B cell (primary cell): ENCODE data around the gene KIF25. TPM values are rescaled to one million over a fixed set of nuclear protein-coding genes. Genes with fewer than 3 reads are reported as not detected.

Experiments used
- ATAC-seq: fragments of 200-7000 bp; cut with Tn5 transposase; one replicate; pipeline ENCODE4 v1.10.0; 2021; ENCODE audit warnings: low read depth, mild to moderate bottlenecking, moderate number of reproducible peaks, moderate library complexity
- CTCF ChIA-PET: fragments of 350-600 bp; sonication (Branson Sonifier 250); formaldehyde crosslinking; loops from one replicate; lab custom pipeline; 2021; ENCODE audit warnings: antibody characterized with exemption, inconsistent platforms; lab: Charles Lee
- POLR2A ChIA-PET: fragments of 350-600 bp; sonication (Branson Sonifier 250); formaldehyde crosslinking; loops from one replicate; lab custom pipeline; 2021; ENCODE audit warnings: antibody characterized with exemption; lab: Charles Lee
- DNase-seq: peaks from one replicate; pipeline ENCODE4 v3.0.0; 2013
- H2AFZ ChIP-seq: 2 replicates; pipeline ENCODE4 v1.6.1; 2012; ENCODE audit warnings: mild to moderate bottlenecking, low read depth, low read length; ENCODE audit not compliant: insufficient read depth, poor library complexity, severe bottlenecking
- H3K27ac ChIP-seq, 2 donors: 1 replicate in 1 of 2; 2 replicates in 1 of 2; pipeline ENCODE4 v1.5.1; 2012 to 2013; ENCODE audit warnings: low read length in 2 of 2, mild to moderate bottlenecking in 2 of 2, moderate library complexity in 1 of 2
- H3K27me3 ChIP-seq, 4 experiments: fragments of 200-600 bp in 1 of 4; sonication (generic) in 1 of 4; replicated peaks in 1 of 4; 1 replicate in 2 of 4; 2 replicates in 2 of 4; pipeline versions ENCODE4 v1.6.1 to v1.7.0; 2013 to 2016; ENCODE audit warnings: low read length in 3 of 4, mild to moderate bottlenecking in 2 of 4, mixed read lengths in 1 of 4, moderate library complexity in 1 of 4; ENCODE audit not compliant: insufficient read depth in 4 of 4, control insufficient read depth in 3 of 4; ENCODE audit errors: control extremely low read depth in 1 of 4
- H3K36me3 ChIP-seq, 2 experiments: replicated peaks in 1 of 2; 1 replicate in 1 of 2; 2 replicates in 1 of 2; pipeline versions ENCODE4 v1.6.1 to v1.7.1; 2013; ENCODE audit warnings: low read length in 1 of 2; ENCODE audit not compliant: insufficient read depth in 2 of 2, control insufficient read depth in 1 of 2; ENCODE audit errors: control extremely low read depth in 1 of 2, extremely low read depth in 1 of 2
- H3K4me1 ChIP-seq, 2 donors: fragments of 200-600 bp in 1 of 2; sonication (generic) in 1 of 2; 1 replicate in 1 of 2; 2 replicates in 1 of 2; pipeline versions ENCODE4 v1.5.1 to v1.6.1; 2013 to 2017; ENCODE audit warnings: low read length in 2 of 2; ENCODE audit not compliant: control insufficient read depth in 2 of 2, insufficient read depth in 2 of 2
- H3K4me2 ChIP-seq: replicated peaks from 2 replicates; pipeline ENCODE3; 2012; ENCODE audit warnings: mild to moderate bottlenecking, low read depth, low read length; ENCODE audit not compliant: poor library complexity, severe bottlenecking
- H3K4me3 ChIP-seq, 5 experiments: fragments of 200-600 bp in 1 of 5; sonication (generic) in 1 of 5; 1 replicate in 3 of 5; 2 replicates in 2 of 5; pipeline versions ENCODE4 v1.5.1 to v1.7.0; 2011 to 2016; ENCODE audit warnings: low read length in 4 of 5, mild to moderate bottlenecking in 4 of 5, low read depth in 2 of 5, control low read depth in 1 of 5, moderate library complexity in 1 of 5; ENCODE audit not compliant: insufficient read depth in 1 of 5; ENCODE audit errors: control extremely low read depth in 1 of 5, extremely low read depth in 1 of 5
- H3K79me2 ChIP-seq: fragments of 200-600 bp; sonication (generic); one replicate; pipeline ENCODE4 v1.6.0; 2016; ENCODE audit warnings: low read length; ENCODE audit not compliant: control insufficient read depth, insufficient read depth
- H3K9ac ChIP-seq: fragments of 200-600 bp; sonication (generic); 2 replicates; pipeline ENCODE4 v1.6.1; 2017; ENCODE audit warnings: mild to moderate bottlenecking, low read length, moderate library complexity
- H3K9me3 ChIP-seq, 3 donors: one replicate each; pipeline versions ENCODE4 v1.6.1 to v1.7.1; 2013; ENCODE audit warnings: low read length in 2 of 3; ENCODE audit not compliant: control insufficient read depth in 2 of 3, insufficient read depth in 1 of 3; ENCODE audit errors: control extremely low read depth in 1 of 3
- H4K20me1 ChIP-seq: 2 replicates; pipeline ENCODE4 v1.6.0; 2012; ENCODE audit warnings: mild to moderate bottlenecking, low read length; ENCODE audit not compliant: insufficient read depth, control insufficient read depth, poor library complexity, severe bottlenecking
- H3K27ac Mint-ChIP-seq: one replicate; pipeline ENCODE4 v1.8.0; 2021; ENCODE audit warnings: mixed read lengths
- H3K27me3 Mint-ChIP-seq: one replicate; pipeline ENCODE4 v1.8.0; 2021; ENCODE audit warnings: mixed read lengths
- H3K4me1 Mint-ChIP-seq: one replicate; pipeline ENCODE4 v1.8.0; 2021; ENCODE audit warnings: mixed read lengths
- H3K4me3 Mint-ChIP-seq: one replicate; pipeline ENCODE4 v1.8.0; 2021; ENCODE audit warnings: mixed read lengths
- H3K9me3 Mint-ChIP-seq: one replicate; pipeline ENCODE4 v1.8.0; 2022; ENCODE audit warnings: mixed read lengths; ENCODE audit not compliant: insufficient read depth
- EZH2 ChIP-seq: IDR thresholded peaks from 2 replicates; pipeline ENCODE4 v1.6.1; 2012; ENCODE audit warnings: borderline replicate concordance, low read depth, mild to moderate bottlenecking, moderate library complexity, low read length; ENCODE audit not compliant: insufficient read depth, poor library complexity, severe bottlenecking
- WGBS: methylation state at CpG from one replicate; pipeline ENCODE4 v1.1.5; 2013; ENCODE audit warnings: missing lambda C conversion rate; ENCODE audit not compliant: insufficient coverage; 5-methylcytosine and 5-hydroxymethylcytosine counted together
- intact Hi-C: fragments of 100-400 bp; cut with micrococcal nuclease; formaldehyde crosslinking; loops from one replicate; pipeline ENCODE4 v1.10.0; 2022
- polyA plus RNA-seq: library from polyadenylated mRNA; depleted of rRNA; stranded (reverse); fragments of >200 nt; gene quantifications from 2 replicates; pipeline ENCODE4 v1.2.3, GENCODE V29; 2012
- total RNA-seq, 2 donors: library from RNA; stranded (reverse); fragments of 120-200 nt in 1 of 2; gene quantifications; 1 replicate in 1 of 2; 2 replicates in 1 of 2; pipeline versions ENCODE4 v1.2.3 to v1.2.4, GENCODE V29; 2013 to 2022
- TF ChIP-seq, protein P1 (sequence below): fragments of 200-600 bp; IDR thresholded peaks from one replicate; pipeline ENCODE4 v1.8.0; 2022; ENCODE audit warnings: antibody characterized with exemption, mild to moderate bottlenecking

KIF25 gene
- total and polyA plus RNA-seq, 2 donors (not counting 1 experiment from before 2014, with no cell fraction given), result not detected

GRCh38 chr6:168011291-168011690, 13.8 kb downstream of the KIF25 start:
- Histone ChIP-seq H3K4me1 (no peaks in the 10 kb centered on the region), H2AFZ (no peak overlapping the region), H3K36me3 (no peaks in the 10 kb centered on the region), H3K27ac (no peak overlapping the region), H3K4me3 (no peak overlapping the region), H3K27me3 (no peaks in the 10 kb centered on the region), H3K9me3 (peaks cover 2 to 22% (median 21%) of the 10 kb centered on the region in 3 donors), H3K4me2 (no peak overlapping the region), H3K79me2 (no peaks in the 10 kb centered on the region), H3K9ac (no peak overlapping the region), H4K20me1 (no peaks in the 10 kb centered on the region)
- no peak for DNase-seq
- Mint-ChIP-seq H3K27me3 (peaks cover 5% of the 10 kb centered on the region), H3K4me1 (no peaks in the 10 kb centered on the region), H3K9me3 (peaks cover 21% of the 10 kb centered on the region), H3K4me3 (no peak overlapping the region), H3K27ac (no peak overlapping the region)
- WGBS, result no CpG with 5 or more reads among the region's 1 CpG
- POLR2A ChIA-PET, result no interaction called here
- no peak for ATAC-seq
- intact Hi-C loops, result no loop called here
- TF ChIP-seq EZH2, result no peak
- TF ChIP-seq, protein P1, sequence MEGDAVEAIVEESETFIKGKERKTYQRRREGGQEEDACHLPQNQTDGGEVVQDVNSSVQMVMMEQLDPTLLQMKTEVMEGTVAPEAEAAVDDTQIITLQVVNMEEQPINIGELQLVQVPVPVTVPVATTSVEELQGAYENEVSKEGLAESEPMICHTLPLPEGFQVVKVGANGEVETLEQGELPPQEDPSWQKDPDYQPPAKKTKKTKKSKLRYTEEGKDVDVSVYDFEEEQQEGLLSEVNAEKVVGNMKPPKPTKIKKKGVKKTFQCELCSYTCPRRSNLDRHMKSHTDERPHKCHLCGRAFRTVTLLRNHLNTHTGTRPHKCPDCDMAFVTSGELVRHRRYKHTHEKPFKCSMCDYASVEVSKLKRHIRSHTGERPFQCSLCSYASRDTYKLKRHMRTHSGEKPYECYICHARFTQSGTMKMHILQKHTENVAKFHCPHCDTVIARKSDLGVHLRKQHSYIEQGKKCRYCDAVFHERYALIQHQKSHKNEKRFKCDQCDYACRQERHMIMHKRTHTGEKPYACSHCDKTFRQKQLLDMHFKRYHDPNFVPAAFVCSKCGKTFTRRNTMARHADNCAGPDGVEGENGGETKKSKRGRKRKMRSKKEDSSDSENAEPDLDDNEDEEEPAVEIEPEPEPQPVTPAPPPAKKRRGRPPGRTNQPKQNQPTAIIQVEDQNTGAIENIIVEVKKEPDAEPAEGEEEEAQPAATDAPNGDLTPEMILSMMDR, result no peak
- CTCF ChIA-PET, result no interaction called here

GRCh38 chr6:168012431-168013249, 15.2 kb downstream of the KIF25 start:
- no peak overlapping the region for H2AFZ ChIP-seq
- H3K4me1 Mint-ChIP-seq, result no peaks in the 10 kb centered on the region
- no peak overlapping the region for H3K27ac ChIP-seq
- no peak overlapping the region for H3K4me3 Mint-ChIP-seq
- DNase-seq (no peak), ATAC-seq (no peak)
- intact Hi-C loops, result no loop called here
- ChIA-PET CTCF (interaction anchor here (0.6 kb wide), 1 partner anchor 115 kb away, joined by 3 read pairs; no protein-coding TSS in a partner anchor), POLR2A (no interaction called here)
- TF ChIP-seq, protein P1, result no peak
- TF ChIP-seq EZH2, result no peak
- WGBS, result 91% methylated on average over 12 of the region's 13 CpGs
- H3K27me3 ChIP-seq, result no peaks in the 10 kb centered on the region
- peaks cover 21% of the 10 kb centered on the region for H3K9me3 Mint-ChIP-seq
- no peaks in the 10 kb centered on the region for H3K36me3 ChIP-seq
- H3K4me3 ChIP-seq, result no peak overlapping the region
- no peak overlapping the region for H3K27ac Mint-ChIP-seq
- no peak overlapping the region for H3K9ac ChIP-seq
- H4K20me1 ChIP-seq, result no peaks in the 10 kb centered on the region
- H3K4me1 ChIP-seq, result no peaks in the 10 kb centered on the region
- H3K4me2 ChIP-seq, result no peak overlapping the region
- H3K27me3 Mint-ChIP-seq, result peaks cover 5% of the 10 kb centered on the region
- no peaks in the 10 kb centered on the region for H3K79me2 ChIP-seq
- H3K9me3 ChIP-seq, result peaks cover 2 to 29% (median 21%) of the 10 kb centered on the region in 3 donors
